WTC11 (cell line): ENCODE results near the gene JAZF1.

Experiments used
- CREB1 ChIP-seq: sonication (generic); formaldehyde crosslinking; IDR thresholded peaks from 2 replicates; pipeline ENCODE4 v1.8.0; 2023; ENCODE audit warnings: mild to moderate bottlenecking, missing genetic modification reagents
- CTCF ChIP-seq: fragments of 200-600 bp; IDR thresholded peaks from 2 replicates; pipeline ENCODE4 v1.8.0; 2022; ENCODE audit warnings: antibody characterized with exemption
- ETV6 ChIP-seq: sonication (generic); formaldehyde crosslinking; IDR thresholded peaks from 2 replicates; pipeline ENCODE4 v1.8.1; 2022; ENCODE audit warnings: mild to moderate bottlenecking, missing genetic modification reagents
- ZBTB21 ChIP-seq: sonication (generic); formaldehyde crosslinking; IDR thresholded peaks from 2 replicates; pipeline ENCODE4 v1.8.1; 2023; ENCODE audit warnings: mild to moderate bottlenecking, missing genetic modification reagents, borderline replicate concordance
- TF ChIP-seq, protein P1 (sequence below): sonication (generic); formaldehyde crosslinking; IDR thresholded peaks from 2 replicates; pipeline ENCODE4 v1.8.1; 2022; ENCODE audit warnings: low read depth, missing genetic modification reagents, borderline replicate concordance

DNA sequence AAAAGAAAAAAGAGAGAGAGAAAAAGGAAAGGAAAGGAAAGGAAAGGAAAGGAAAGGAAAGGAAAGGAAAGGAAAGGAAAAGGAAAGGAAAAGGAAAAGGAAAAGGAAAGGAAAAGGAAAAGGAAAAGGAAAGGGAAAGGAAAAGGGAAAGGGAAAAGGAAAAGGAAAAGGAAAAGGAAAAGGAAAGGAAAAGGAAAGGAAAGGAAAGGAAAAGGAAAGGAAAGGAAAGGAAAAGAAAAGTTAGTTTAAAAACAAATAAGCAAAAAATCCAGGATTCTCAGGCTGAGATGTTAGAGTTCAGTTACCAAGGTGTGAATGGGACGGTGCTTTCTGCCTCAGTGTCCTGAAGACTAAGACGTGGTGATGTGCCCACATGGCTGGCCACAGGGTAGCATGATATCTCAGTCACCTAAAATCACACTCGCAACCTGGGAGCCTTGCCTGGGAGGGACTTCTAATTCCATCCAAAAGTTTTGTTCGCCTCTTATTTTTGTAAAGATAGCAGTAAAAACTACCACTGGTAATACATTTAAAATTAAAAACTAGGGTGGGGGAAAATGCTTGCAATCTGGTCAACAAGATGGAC is 70.1 kb downstream of the JAZF1 start:
- no peak for TF ChIP-seq ZBTB21 (CRISPR knock-in tag)
- TF ChIP-seq CTCF, result no peak
- TF ChIP-seq, protein P1, sequence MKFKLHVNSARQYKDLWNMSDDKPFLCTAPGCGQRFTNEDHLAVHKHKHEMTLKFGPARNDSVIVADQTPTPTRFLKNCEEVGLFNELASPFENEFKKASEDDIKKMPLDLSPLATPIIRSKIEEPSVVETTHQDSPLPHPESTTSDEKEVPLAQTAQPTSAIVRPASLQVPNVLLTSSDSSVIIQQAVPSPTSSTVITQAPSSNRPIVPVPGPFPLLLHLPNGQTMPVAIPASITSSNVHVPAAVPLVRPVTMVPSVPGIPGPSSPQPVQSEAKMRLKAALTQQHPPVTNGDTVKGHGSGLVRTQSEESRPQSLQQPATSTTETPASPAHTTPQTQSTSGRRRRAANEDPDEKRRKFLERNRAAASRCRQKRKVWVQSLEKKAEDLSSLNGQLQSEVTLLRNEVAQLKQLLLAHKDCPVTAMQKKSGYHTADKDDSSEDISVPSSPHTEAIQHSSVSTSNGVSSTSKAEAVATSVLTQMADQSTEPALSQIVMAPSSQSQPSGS (CRISPR knock-in tag), result no peak
- TF ChIP-seq CREB1 (CRISPR knock-in tag), result no peak
- no peak for TF ChIP-seq ETV6
